Measurements from ENCODE around the gene CAMTA1.

DNA sequence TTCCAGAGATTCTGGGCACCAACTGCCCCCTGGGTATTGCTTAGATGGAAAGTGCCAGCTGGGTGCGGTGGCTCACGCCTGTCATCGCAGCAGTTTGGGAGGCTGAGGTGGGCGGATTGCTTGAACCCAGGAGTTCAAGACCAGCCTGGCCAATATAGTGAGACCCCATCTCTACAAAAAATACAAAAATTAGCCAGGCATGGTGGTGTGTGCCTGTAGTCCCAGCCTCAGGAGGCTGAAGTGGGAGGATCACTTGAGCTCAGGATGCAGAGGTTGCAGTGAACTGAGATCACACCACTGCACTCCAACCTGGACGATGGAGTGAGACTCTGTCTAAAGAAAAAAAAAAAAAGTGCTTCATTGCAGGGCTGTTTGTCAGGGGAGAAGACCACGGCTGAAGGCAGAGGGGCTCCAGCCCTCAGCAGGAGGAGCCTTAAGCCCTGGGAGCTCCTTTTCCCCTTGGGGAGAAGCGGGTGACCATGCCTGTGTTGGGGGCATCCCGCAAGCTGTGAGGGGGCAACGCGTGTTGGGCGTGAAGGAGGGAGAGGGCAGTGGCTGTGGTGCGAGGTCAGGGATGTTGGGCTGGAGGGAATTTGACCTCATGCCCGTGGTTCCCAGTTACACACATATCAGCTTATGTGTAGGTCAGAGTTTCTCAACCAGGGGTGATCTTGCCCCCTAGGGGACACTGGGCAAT, 854.3 kb downstream of the CAMTA1 start:
- TF ChIP-seq CTCF (optimal IDR thresholded peaks at IDR 0.05 in 1 of 3, IDR thresholded peaks at IDR 0.05 in 1 of 3, conservative IDR thresholded peaks at IDR 0.05 in 1 of 3; ENCODE audit: extremely low read depth in 1 of 3, insufficient read depth in 2 of 3, low read length in 3 of 3) (no peak), EZH2 (IDR thresholded peaks at IDR 0.05; ENCODE audit: low read length) (no peak)

All from keratinocyte (primary cell).